Trophoblast cell (in vitro differentiated cells and primary cell): ENCODE data around the gene CLK2.

Experiments used
- DNase-seq, 2 donors: peaks; one replicate each; pipeline ENCODE4 v3.0.0-alpha.2; 2016
- H2AFZ ChIP-seq: 2 replicates; pipeline ENCODE4 v1.6.1; 2013; ENCODE audit warnings: low read length, moderate library complexity, mild to moderate bottlenecking; ENCODE audit not compliant: insufficient read depth, poor library complexity
- H2AK5ac ChIP-seq: 2 replicates; pipeline ENCODE4 v1.6.1; 2013; ENCODE audit warnings: mild to moderate bottlenecking, low read length
- H2BK120ac ChIP-seq: 2 replicates; pipeline ENCODE4 v1.6.1; 2013; ENCODE audit warnings: low read length, mild to moderate bottlenecking, moderate library complexity; ENCODE audit not compliant: insufficient read depth, poor library complexity
- H2BK12ac ChIP-seq: 2 replicates; pipeline ENCODE4 v1.6.1; 2013; ENCODE audit warnings: mild to moderate bottlenecking, low read length, moderate library complexity
- H2BK5ac ChIP-seq: 2 replicates; pipeline ENCODE4 v1.6.1; 2013; ENCODE audit warnings: low read length, low read depth, moderate library complexity, mild to moderate bottlenecking; ENCODE audit not compliant: poor library complexity
- H3K14ac ChIP-seq: 2 replicates; pipeline ENCODE4 v1.6.1; 2013; ENCODE audit warnings: mild to moderate bottlenecking, low read length
- H3K18ac ChIP-seq: 2 replicates; pipeline ENCODE4 v1.6.1; 2013; ENCODE audit warnings: mild to moderate bottlenecking, low read length
- H3K23ac ChIP-seq: 2 replicates; pipeline ENCODE4 v1.6.1; 2013; ENCODE audit warnings: low read length
- H3K27ac ChIP-seq: 2 replicates; pipeline ENCODE4 v1.5.1; 2013; ENCODE audit warnings: low read depth, mild to moderate bottlenecking, inconsistent platforms, low read length, moderate library complexity
- H3K27me3 ChIP-seq: 2 replicates; pipeline ENCODE4 v1.6.1; 2013; ENCODE audit warnings: inconsistent platforms, mild to moderate bottlenecking, low read length, moderate library complexity; ENCODE audit not compliant: insufficient read depth
- H3K36me3 ChIP-seq, 2 experiments: 1 replicate in 1 of 2; 2 replicates in 1 of 2; pipeline ENCODE4 v1.6.1; 2013; ENCODE audit warnings: low read length in 2 of 2, mild to moderate bottlenecking in 2 of 2, moderate library complexity in 1 of 2; ENCODE audit not compliant: insufficient read depth in 2 of 2, control insufficient read depth in 1 of 2
- H3K4ac ChIP-seq: 2 replicates; pipeline ENCODE4 v1.6.1; 2013; ENCODE audit warnings: low read depth, mild to moderate bottlenecking, low read length, moderate library complexity
- H3K4me1 ChIP-seq, 2 experiments: 1 replicate in 1 of 2; 2 replicates in 1 of 2; pipeline ENCODE4 v1.6.1; 2013; ENCODE audit warnings: low read length in 2 of 2, mild to moderate bottlenecking in 2 of 2, moderate library complexity in 1 of 2; ENCODE audit not compliant: insufficient read depth in 2 of 2, control insufficient read depth in 1 of 2
- H3K4me2 ChIP-seq: 2 replicates; pipeline ENCODE4 v1.6.1; 2013; ENCODE audit warnings: inconsistent platforms, mild to moderate bottlenecking, low read length, moderate library complexity
- H3K4me3 ChIP-seq: 2 replicates; pipeline ENCODE4 v1.5.1; 2013; ENCODE audit warnings: mild to moderate bottlenecking, low read depth, low read length, inconsistent platforms
- H3K79me1 ChIP-seq: one replicate; pipeline ENCODE4 v1.6.1; 2013; ENCODE audit warnings: low read length
- H3K79me2 ChIP-seq: 2 replicates; pipeline ENCODE4 v1.6.1; 2013; ENCODE audit warnings: low read length, mild to moderate bottlenecking; ENCODE audit not compliant: control insufficient read depth, insufficient read depth, poor library complexity
- H3K9ac ChIP-seq: 2 replicates; pipeline ENCODE4 v1.6.1; 2013; ENCODE audit warnings: mild to moderate bottlenecking, low read length
- H3K9me3 ChIP-seq: 2 replicates; pipeline ENCODE4 v1.6.1; 2013; ENCODE audit warnings: low read depth, mild to moderate bottlenecking, control low read depth, inconsistent platforms, low read length; ENCODE audit not compliant: insufficient read depth
- H4K12ac ChIP-seq: 2 replicates; pipeline ENCODE4 v1.6.1; 2013; ENCODE audit warnings: low read depth, mild to moderate bottlenecking, low read length, moderate library complexity
- H4K8ac ChIP-seq: 2 replicates; pipeline ENCODE4 v1.6.1; 2013; ENCODE audit warnings: low read depth, mild to moderate bottlenecking, low read length, moderate library complexity
- H4K91ac ChIP-seq: one replicate; pipeline ENCODE4 v1.6.1; 2013; ENCODE audit warnings: low read depth, mild to moderate bottlenecking, low read length, moderate library complexity
- WGBS: extraction: QIAGEN DNeasy Blood & Tissue Kit; methylation state at CpG from one replicate; pipeline ENCODE4 v1.1.7; 2013; ENCODE audit warnings: missing lambda C conversion rate; ENCODE audit not compliant: insufficient read length, insufficient coverage; ENCODE audit errors: extremely low coverage; 5-methylcytosine and 5-hydroxymethylcytosine counted together

Gene CLK2

DNA sequence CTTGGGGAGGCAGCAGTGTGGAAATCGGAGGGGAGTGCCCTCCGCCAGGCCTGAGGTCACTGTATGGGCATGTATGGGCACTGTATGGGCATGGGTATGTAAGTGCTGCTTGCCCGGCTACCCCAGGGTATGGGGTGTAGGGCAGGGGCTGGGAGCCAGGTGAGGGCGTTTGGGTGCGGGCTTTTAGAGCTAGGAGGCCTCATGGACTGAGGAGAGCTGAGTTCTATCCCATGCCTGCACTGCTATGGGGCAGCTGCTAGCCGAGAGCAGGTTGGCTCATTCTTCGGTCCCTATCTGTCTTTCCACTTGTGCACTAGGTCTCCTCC, 22.6 kb upstream of the CLK2 start:
- H3K9me3 ChIP-seq = peaks cover 2% of the 10 kb centered on the region
- WGBS = no CpG with 5 or more reads among the region's 7 CpGs

GRCh38 chr1:155295183-155295941, 22.1 kb upstream of the CLK2 start:
- no CpG with 5 or more reads among the region's 47 CpGs for WGBS
- H3K23ac ChIP-seq = no peak overlapping the region
- H3K79me2 ChIP-seq = no peaks in the 10 kb centered on the region
- no peak overlapping the region for H4K91ac ChIP-seq
- DNase-seq = no peak
- H3K27me3 ChIP-seq = peaks cover 14% of the 10 kb centered on the region
- no peak overlapping the region for H3K4ac ChIP-seq
- no peak overlapping the region for H3K27ac ChIP-seq
- peaks cover 2% of the 10 kb centered on the region for H3K9me3 ChIP-seq
- no peak overlapping the region for H3K18ac ChIP-seq
- no peaks in the 10 kb centered on the region for H3K79me1 ChIP-seq
- H3K14ac ChIP-seq = no peak overlapping the region
- H2AK5ac ChIP-seq = no peak overlapping the region
- no peak overlapping the region for H4K12ac ChIP-seq
- no peak overlapping the region for H3K9ac ChIP-seq
- H3K4me2 ChIP-seq = no peak overlapping the region
- no peak overlapping the region for H2AFZ ChIP-seq
- H2BK5ac ChIP-seq = no peak overlapping the region
- no peak overlapping the region for H3K4me3 ChIP-seq
- no peak overlapping the region for H2BK120ac ChIP-seq
- H3K4me1 ChIP-seq = no peaks in the 10 kb centered on the region
- H3K36me3 ChIP-seq = no peaks in the 10 kb centered on the region
- no peak overlapping the region for H4K8ac ChIP-seq
- H2BK12ac ChIP-seq = no peak overlapping the region

More for the DNA sequence above, 22.6 kb upstream of the CLK2 start:
- Histone ChIP-seq H2BK5ac (no peak overlapping the region), H4K91ac (no peak overlapping the region), H3K9ac (no peak overlapping the region), H2BK120ac (no peak overlapping the region), H2AFZ (no peak overlapping the region), H3K14ac (no peak overlapping the region), H4K12ac (no peak overlapping the region), H3K27ac (no peak overlapping the region), H3K79me2 (no peaks in the 10 kb centered on the region), H3K4ac (no peak overlapping the region), H4K8ac (no peak overlapping the region), H3K4me1 (no peaks in the 10 kb centered on the region), H3K4me3 (no peak overlapping the region), H3K79me1 (no peaks in the 10 kb centered on the region), H3K18ac (no peak overlapping the region), H3K27me3 (peaks cover 14% of the 10 kb centered on the region), H2BK12ac (no peak overlapping the region), H3K4me2 (no peak overlapping the region), H3K23ac (no peak overlapping the region), H3K36me3 (no peaks in the 10 kb centered on the region), H2AK5ac (no peak overlapping the region)
- DNase-seq = no peak

DNA sequence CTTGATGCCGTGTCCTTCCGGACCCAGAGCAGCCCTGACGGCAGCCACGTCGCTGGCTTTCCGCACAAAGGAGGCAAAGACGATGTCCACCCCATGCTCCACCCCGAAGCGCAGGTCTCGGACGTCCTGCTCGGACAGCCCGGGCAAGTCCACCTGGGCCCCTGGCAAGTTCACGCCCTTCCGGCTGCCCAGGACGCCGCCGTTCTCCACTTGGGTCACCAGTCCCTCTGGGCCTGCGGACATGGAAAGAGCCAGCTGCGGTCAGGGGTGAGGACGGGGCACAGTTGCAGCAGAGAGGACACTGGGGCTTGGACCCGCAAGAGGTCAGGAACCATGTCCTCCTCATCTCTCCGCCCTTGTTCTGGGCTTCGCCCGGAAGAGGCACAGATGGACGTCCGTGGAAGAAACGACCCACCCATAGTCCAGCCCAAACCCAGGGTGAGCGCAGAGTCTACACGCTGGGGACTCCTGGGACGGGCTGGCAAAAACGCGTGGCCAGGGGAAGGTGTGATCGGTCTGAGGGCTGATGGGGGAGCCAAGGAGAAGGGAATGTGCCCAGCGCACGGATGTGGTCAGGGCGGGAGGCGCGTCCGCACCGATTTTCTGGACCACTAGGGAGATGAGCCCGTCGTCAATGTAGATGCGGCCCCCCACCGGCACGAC, 21.3 kb upstream of the CLK2 start:
- Histone ChIP-seq H2BK120ac (no peak overlapping the region), H3K14ac (no peak overlapping the region), H3K18ac (no peak overlapping the region), H2AK5ac (no peak overlapping the region), H2BK5ac (no peak overlapping the region), H3K36me3 (no peaks in the 10 kb centered on the region), H3K79me2 (no peaks in the 10 kb centered on the region), H3K27ac (no peak overlapping the region), H4K91ac (no peak overlapping the region), H2BK12ac (no peak overlapping the region), H3K79me1 (no peaks in the 10 kb centered on the region), H3K4me2 (no peak overlapping the region), H3K4ac (no peak overlapping the region), H3K4me3 (no peak overlapping the region), H3K9me3 (peaks cover 2% of the 10 kb centered on the region), H3K27me3 (peaks cover 14% of the 10 kb centered on the region), H4K8ac (no peak overlapping the region), H2AFZ (no peak overlapping the region), H3K23ac (no peak overlapping the region), H3K4me1 (no peaks in the 10 kb centered on the region), H3K9ac (no peak overlapping the region), H4K12ac (no peak overlapping the region)
- DNase-seq = no peak
- no CpG with 5 or more reads among the region's 46 CpGs for WGBS

DNA sequence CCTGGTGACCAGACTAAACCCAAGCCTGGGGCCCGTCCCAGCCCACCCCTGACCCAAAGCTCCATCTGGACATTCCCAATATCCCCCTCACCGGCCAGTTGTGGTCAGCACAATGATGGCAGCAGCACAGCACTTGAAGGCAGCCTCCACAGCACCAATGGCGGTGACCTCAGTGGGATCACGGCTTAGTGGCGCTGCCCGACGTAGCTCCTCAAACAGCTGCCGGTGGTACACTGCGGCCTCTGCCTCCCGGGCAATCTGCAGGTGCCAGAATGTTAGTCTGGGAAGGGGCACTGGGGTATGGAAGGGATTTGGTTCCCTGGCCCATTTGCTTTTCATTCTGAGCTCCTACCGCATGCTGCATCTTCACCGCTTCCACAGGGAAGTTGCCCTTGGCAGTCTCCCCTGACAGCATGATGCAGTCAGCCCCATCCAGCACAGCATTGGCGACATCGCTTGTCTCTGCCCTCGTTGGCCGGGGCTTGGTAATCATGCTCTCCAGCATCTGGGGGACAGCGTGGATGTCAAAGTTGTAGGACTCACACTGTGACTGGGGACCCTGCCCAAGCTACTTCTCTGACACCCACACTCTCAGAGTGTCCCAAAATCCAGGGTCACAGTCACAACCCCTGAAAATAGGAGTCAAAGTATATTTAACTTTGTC, 19.9 kb upstream of the CLK2 start:
- Histone ChIP-seq H2BK12ac (no peak overlapping the region), H3K4me2 (no peak overlapping the region), H3K4ac (no peak overlapping the region), H2BK5ac (no peak overlapping the region), H4K91ac (no peak overlapping the region), H3K79me2 (no peaks in the 10 kb centered on the region), H3K4me1 (no peaks in the 10 kb centered on the region), H3K27me3 (peaks cover 14% of the 10 kb centered on the region), H3K14ac (no peak overlapping the region), H3K4me3 (no peak overlapping the region), H3K18ac (no peak overlapping the region), H2AK5ac (no peak overlapping the region), H4K12ac (no peak overlapping the region), H2AFZ (no peak overlapping the region), H4K8ac (no peak overlapping the region), H3K79me1 (no peaks in the 10 kb centered on the region), H3K27ac (no peak overlapping the region), H3K23ac (no peak overlapping the region), H3K36me3 (no peaks in the 10 kb centered on the region), H3K9me3 (peaks cover 2% of the 10 kb centered on the region), H2BK120ac (no peak overlapping the region), H3K9ac (no peak overlapping the region)
- no peak for DNase-seq
- WGBS = no CpG with 5 or more reads among the region's 17 CpGs
